SK-N-SH (cell line): ENCODE measurements around the gene DIS3L2. TPM values are rescaled to one million over a fixed set of nuclear protein-coding genes. Genes with fewer than 3 reads are reported as not detected.

Experiments used
- CTCF ChIA-PET: fragments of 300-600, 350-600 bp; formaldehyde crosslinking; extraction: SDS; loops from one replicate; lab custom pipeline; 2021; lab: Yijun Ruan, JAX
- POLR2A ChIA-PET: fragments of 350-600 bp; sonication (Branson Sonifier 250); formaldehyde crosslinking; extraction: SDS; loops from one replicate; lab custom pipeline; 2020; ENCODE audit warnings: antibody characterized with exemption, inconsistent platforms; lab: Yijun Ruan, JAX
- DNase-seq: peaks from one replicate; pipeline ENCODE4 v3.0.0; 2012
- H2AFZ ChIP-seq: fragments of 200-600 bp; sonication (generic); 2 replicates; pipeline ENCODE4 v1.8.1; 2016; ENCODE audit warnings: antibody characterized with exemption, mild to moderate bottlenecking, low read depth
- H3F3A ChIP-seq: fragments of 200-600 bp; sonication (generic); replicated peaks from 2 replicates; pipeline ENCODE3; 2016; ENCODE audit warnings: antibody characterized with exemption, mild to moderate bottlenecking; ENCODE audit not compliant: insufficient read depth
- H3K27ac ChIP-seq, 2 experiments: fragments of 200-500 bp in 1 of 2; fragments of 200-600 bp in 1 of 2; sonication (Bioruptor generic) in 1 of 2; sonication (generic), shearing (Covaris generic) in 1 of 2; 2 replicates each; pipeline versions ENCODE4 v1.5.1 to v1.6.1; 2014 to 2016; ENCODE audit warnings: low read depth in 2 of 2, inconsistent platforms in 1 of 2, low read length in 1 of 2, mild to moderate bottlenecking in 1 of 2, mixed read lengths in 1 of 2
- H3K27me3 ChIP-seq: fragments of 200-600 bp; sonication (generic), shearing (Covaris generic); 2 replicates; pipeline ENCODE4 v1.6.1; 2016; ENCODE audit warnings: mixed run types; ENCODE audit not compliant: insufficient read depth
- H3K36me3 ChIP-seq, 2 experiments: fragments of 200-500 bp in 1 of 2; fragments of 200-600 bp in 1 of 2; sonication (Bioruptor generic) in 1 of 2; sonication (generic) in 1 of 2; replicated peaks in 1 of 2; 2 replicates each; pipeline versions ENCODE3 to v1.5.1; 2014 to 2016; ENCODE audit warnings: low read length in 1 of 2, mild to moderate bottlenecking in 1 of 2; ENCODE audit not compliant: insufficient read depth in 2 of 2, control insufficient read depth in 1 of 2
- H3K4me1 ChIP-seq, 2 experiments: fragments of 200-500 bp in 1 of 2; fragments of 200-600 bp in 1 of 2; sonication (Bioruptor generic) in 1 of 2; sonication (generic), shearing (Covaris generic) in 1 of 2; 2 replicates each; pipeline versions ENCODE4 v1.5.1 to v1.6.1; 2014 to 2016; ENCODE audit warnings: low read depth in 1 of 2, low read length in 1 of 2, mixed run types in 1 of 2; ENCODE audit not compliant: insufficient read depth in 2 of 2, control insufficient read depth in 1 of 2
- H3K4me2 ChIP-seq: fragments of 200-600 bp; sonication (generic), shearing (Covaris generic); 2 replicates; pipeline ENCODE4 v1.6.1; 2017; ENCODE audit warnings: mixed run types
- H3K4me3 ChIP-seq, 2 experiments: fragments of 200-500 bp in 1 of 2; fragments of 200-600 bp in 1 of 2; sonication (Bioruptor generic) in 1 of 2; sonication (generic), shearing (Covaris generic) in 1 of 2; 2 replicates each; pipeline versions ENCODE4 v1.5.1 to v1.8.1; 2014 to 2016; ENCODE audit warnings: low read depth in 2 of 2, inconsistent platforms in 1 of 2, low read length in 1 of 2, mild to moderate bottlenecking in 1 of 2, mixed read lengths in 1 of 2, moderate library complexity in 1 of 2
- H3K79me2 ChIP-seq: fragments of 200-600 bp; sonication (generic); 2 replicates; pipeline ENCODE4 v1.8.1; 2017; ENCODE audit warnings: mild to moderate bottlenecking; ENCODE audit not compliant: insufficient read depth
- H3K9ac ChIP-seq: fragments of 200-600 bp; sonication (generic); 2 replicates; pipeline ENCODE4 v1.6.1; 2017; ENCODE audit warnings: mixed run types
- H3K9me2 ChIP-seq: fragments of 200-600 bp; sonication (generic); 2 replicates; pipeline ENCODE4 v1.6.1; 2017; ENCODE audit warnings: mixed run types
- H3K9me3 ChIP-seq: fragments of 200-600 bp; sonication (generic); 2 replicates; pipeline ENCODE4 v1.6.1; 2017; ENCODE audit warnings: mixed run types, mild to moderate bottlenecking, moderate library complexity
- H4K20me1 ChIP-seq: fragments of 200-600 bp; sonication (generic); 2 replicates; pipeline ENCODE4 v1.6.1; 2017; ENCODE audit warnings: mild to moderate bottlenecking, mixed run types; ENCODE audit not compliant: insufficient read depth
- EP300 ChIP-seq, 2 experiments: IDR thresholded peaks; 2 replicates each; pipeline versions ENCODE4 v1.4.0 to v1.6.1; 2012; ENCODE audit warnings: borderline replicate concordance in 1 of 2, low read depth in 1 of 2, low read length in 1 of 2
- FOSL2 ChIP-seq: IDR thresholded peaks from 2 replicates; pipeline ENCODE4 v1.4.0; 2012; ENCODE audit warnings: low read depth, mild to moderate bottlenecking, moderate library complexity, borderline replicate concordance
- FOXJ3 ChIP-seq: sonication (generic); formaldehyde crosslinking; IDR thresholded peaks from 2 replicates; pipeline ENCODE4 v1.5.1; 2020; ENCODE audit warnings: mild to moderate bottlenecking, missing genetic modification reagents
- GATA2 ChIP-seq: sonication (generic); formaldehyde crosslinking; IDR thresholded peaks from 2 replicates; pipeline ENCODE4 v1.5.0; 2020; ENCODE audit warnings: mild to moderate bottlenecking, missing genetic modification reagents
- IRF3 ChIP-seq: fragments of 150-350 bp; IDR thresholded peaks from 2 replicates; pipeline ENCODE4 v1.6.1; 2016; ENCODE audit warnings: mild to moderate bottlenecking, low read depth, low read length
- MXI1 ChIP-seq: IDR thresholded peaks from 2 replicates; pipeline ENCODE4 v1.6.1; 2012; ENCODE audit warnings: mild to moderate bottlenecking, low read depth, low read length, improper control_type of control experiment
- NFIC ChIP-seq: IDR thresholded peaks from 2 replicates; pipeline ENCODE4 v1.4.0; 2012; ENCODE audit warnings: borderline replicate concordance
- RAD21 ChIP-seq: IDR thresholded peaks from 2 replicates; pipeline ENCODE4 v1.6.1; 2012; ENCODE audit warnings: mild to moderate bottlenecking, low read length
- RCOR1 ChIP-seq: fragments of 150-350 bp; IDR thresholded peaks from 2 replicates; pipeline ENCODE4 v1.6.1; 2017; ENCODE audit warnings: antibody characterized with exemption, low read length
- SIN3A ChIP-seq: IDR thresholded peaks from 2 replicates; pipeline ENCODE4 v1.6.1; 2012; ENCODE audit warnings: low read depth, mild to moderate bottlenecking, low read length, moderate library complexity, borderline replicate concordance
- TEAD4 ChIP-seq: IDR thresholded peaks from 2 replicates; pipeline ENCODE4 v1.4.0; 2012; ENCODE audit warnings: mild to moderate bottlenecking, borderline replicate concordance; ENCODE audit not compliant: insufficient read depth
- USF1 ChIP-seq: IDR thresholded peaks from 2 replicates; pipeline ENCODE4 v1.4.0; 2012; ENCODE audit warnings: low read depth, borderline replicate concordance
- YY1 ChIP-seq: IDR thresholded peaks from 2 replicates; pipeline ENCODE4 v1.4.0; 2012; ENCODE audit warnings: low read depth, mild to moderate bottlenecking
- WGBS: methylation state at CpG from one replicate; pipeline ENCODE4 v1.1.6; 2017; ENCODE audit warnings: low lambda C conversion rate; 5-methylcytosine and 5-hydroxymethylcytosine counted together
- polyA plus RNA-seq, 3 experiments: library from polyadenylated mRNA; depleted of rRNA; stranded (reverse); fragments of >200 nt; gene quantifications; 2 replicates each; pipeline ENCODE4 v1.2.3, GENCODE V29; 2012

DIS3L2 gene
- polyA plus RNA-seq, 1 of the 3 experiments (the other 2 are of a cell fraction): 17.9 TPM

GRCh38 chr2:232316461-232317330 is 355.2 kb downstream of the DIS3L2 start:
- Histone ChIP-seq H3K9me2 (no peaks in the 10 kb centered on the region), H3F3A (no peaks in the 10 kb centered on the region), H3K4me1 (peaks cover 0 to 26% of the 10 kb centered on the region in 2 experiments; a peak in 1 of 4 replicates), H3K9ac (no peak overlapping the region), H3K36me3 (no peaks in the 10 kb centered on the region), H2AFZ (no peak overlapping the region), H4K20me1 (no peaks in the 10 kb centered on the region), H3K27ac (no peak overlapping the region), H3K4me2 (no peak overlapping the region), H3K79me2 (no peaks in the 10 kb centered on the region), H3K4me3 (no peak overlapping the region), H3K9me3 (no peaks in the 10 kb centered on the region), H3K27me3 (no peaks in the 10 kb centered on the region)
- ChIA-PET CTCF (interaction anchor here (0.7 to 1.9 kb wide), 8 partner anchors 10 to 411 kb away, joined by 3 to 8 read pairs (median 4); partner anchors contain the start of gene NPPC), POLR2A (no interaction called here)
- no peak for DNase-seq
- WGBS: 79% methylated on average over 11 of the region's 12 CpGs
- TF ChIP-seq EP300 (IDR thresholded peaks at IDR 0.05; ENCODE audit: borderline replicate concordance in 1 of 2, low read depth in 1 of 2, low read length in 1 of 2): peak in 1 of 2 experiments; percentile 13; a peak in 1 of 4 replicates
- no peak for TF ChIP-seq FOSL2
- TF ChIP-seq GATA2 (CRISPR knock-in tag): peak; percentile 60
- TF ChIP-seq SIN3A: no peak
- peak; percentile 21; the same call in 1 of the 2 replicates for TF ChIP-seq RCOR1

- H3F3A ChIP-seq: no peaks in the 10 kb centered on the region
- peaks cover 0 to 31% of the 10 kb centered on the region in 2 experiments; a peak in 1 of 4 replicates for H3K4me1 ChIP-seq
- H3K4me3 ChIP-seq: no peak overlapping the region
- no peaks in the 10 kb centered on the region for H4K20me1 ChIP-seq
- no peaks in the 10 kb centered on the region for H3K79me2 ChIP-seq
- H3K9me3 ChIP-seq: no peaks in the 10 kb centered on the region
- ChIA-PET CTCF (interaction anchor here (1.9 kb wide), 1 partner anchor 393 kb away, joined by 7 read pairs; no protein-coding TSS in a partner anchor), POLR2A (no interaction called here)
- H3K36me3 ChIP-seq: no peaks in the 10 kb centered on the region
- no peaks in the 10 kb centered on the region for H3K9me2 ChIP-seq
- H3K4me2 ChIP-seq: no peak overlapping the region
- no peak overlapping the region for H2AFZ ChIP-seq
- 84% methylated on average over 9 of the region's 12 CpGs for WGBS
- no peak for TF ChIP-seq SIN3A
- no peak for TF ChIP-seq EP300 (IDR thresholded peaks at IDR 0.05; ENCODE audit: borderline replicate concordance in 1 of 2, low read depth in 1 of 2, low read length in 1 of 2)
- no peak for TF ChIP-seq RAD21
- no peak for TF ChIP-seq MXI1
- TF ChIP-seq RCOR1: no peak
- TF ChIP-seq NFIC: no peak
- TF ChIP-seq USF1: no peak
- TF ChIP-seq FOXJ3 (CRISPR knock-in tag): no peak
- TF ChIP-seq YY1: no peak
- no peak for TF ChIP-seq TEAD4
- no peak for TF ChIP-seq IRF3
- H3K27ac ChIP-seq: no peak overlapping the region
- H3K9ac ChIP-seq: no peak overlapping the region
- DNase-seq: no peak
- H3K27me3 ChIP-seq: no peaks in the 10 kb centered on the region
These were observed 356.8 kb downstream of the DIS3L2 start for GRCh38 chr2:232318169-232318855.
